ENCODE measurements around the gene COX11.
A peak's percentile ranks its signal among the peaks of the same experiment; 100 is the strongest.

Gene COX11

GRCh38 chr17:54968262-54968987 is at the start of gene COX11, which contains the start of gene STXBP4:
Gene COX11 (minus strand): TSS chr17:54968654. CDS start chr17:54968646, 8 bp downstream.
Gene STXBP4 (plus strand): TSS chr17:54968765. CDS start chr17:54986220, 17,455 bp downstream.
- DNase-seq = peak; percentile 96

DNA sequence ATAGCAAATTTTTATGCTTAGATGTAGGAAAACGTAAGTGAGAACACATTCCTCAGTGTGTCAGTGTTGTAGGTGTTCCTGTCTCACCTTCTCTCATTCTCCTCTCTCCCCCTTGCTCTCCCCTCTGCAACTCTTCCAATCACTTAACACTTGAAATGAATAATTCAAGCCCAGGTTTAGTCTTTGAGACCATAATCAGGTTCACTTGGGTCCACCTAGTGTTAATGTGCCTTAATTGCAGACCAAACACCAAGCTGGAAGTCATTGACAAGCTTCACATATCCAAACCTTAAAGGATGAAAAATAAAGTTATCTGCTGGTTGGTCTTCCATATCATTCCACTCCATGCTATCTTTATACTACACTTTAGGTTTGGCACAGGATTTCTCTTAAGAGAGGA is 37.1 kb upstream of the COX11 start:
- no peak for DNase-seq

- DNase-seq = no peak
These were observed 36.0 kb upstream of the COX11 start for GRCh38 chr17:55004484-55004883.

- no peak for DNase-seq
These were observed 34.0 kb upstream of the COX11 start for GRCh38 chr17:55002458-55002857.

- DNase-seq = no peak
These were observed 28.0 kb upstream of the COX11 start for GRCh38 chr17:54996441-54996840.

DNA sequence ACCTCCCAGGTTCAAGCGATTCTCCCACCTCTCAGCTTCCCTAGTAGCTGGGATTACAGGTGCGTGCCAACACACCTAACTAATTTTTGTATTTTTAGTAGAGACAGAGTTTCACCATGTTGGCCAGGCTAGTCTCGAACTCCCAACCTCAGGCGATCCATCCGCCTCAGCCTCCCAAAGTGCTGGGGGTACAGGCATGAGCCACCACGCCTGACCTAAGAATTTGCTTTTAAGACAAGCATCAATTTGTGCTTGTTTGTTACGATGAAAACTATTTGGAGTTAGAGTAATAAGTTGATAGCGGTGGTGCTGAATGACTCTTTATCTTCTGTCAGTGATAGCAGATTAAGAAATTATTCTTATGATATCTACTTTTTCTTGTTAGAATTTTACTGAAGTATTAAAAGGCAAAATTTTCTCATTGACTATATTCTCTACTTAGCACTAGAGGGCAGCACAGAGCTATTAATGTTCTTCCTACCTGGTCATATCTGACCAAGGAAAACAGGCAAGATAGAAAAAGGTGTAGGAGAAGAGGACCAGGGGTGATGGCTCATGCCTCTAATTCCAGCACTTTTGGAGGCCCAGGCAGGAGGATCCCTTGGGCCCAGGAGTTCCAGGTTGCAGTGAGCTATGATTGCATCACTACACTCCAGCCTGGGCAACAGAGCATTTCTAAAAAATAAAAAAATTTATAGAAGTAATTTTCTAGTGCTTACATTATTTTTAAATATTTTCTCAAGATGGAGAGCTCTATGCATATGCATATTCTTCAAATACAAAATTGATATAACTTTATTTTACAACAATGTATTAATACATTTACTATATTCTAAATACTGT is 24.6 kb upstream of the COX11 start:
- DNase-seq = no peak

GRCh38 chr17:54991567-54991966 is 23.1 kb upstream of the COX11 start:
- no peak for DNase-seq

- DNase-seq = no peak
These were observed 21.7 kb upstream of the COX11 start for GRCh38 chr17:54990118-54990517.

DNA sequence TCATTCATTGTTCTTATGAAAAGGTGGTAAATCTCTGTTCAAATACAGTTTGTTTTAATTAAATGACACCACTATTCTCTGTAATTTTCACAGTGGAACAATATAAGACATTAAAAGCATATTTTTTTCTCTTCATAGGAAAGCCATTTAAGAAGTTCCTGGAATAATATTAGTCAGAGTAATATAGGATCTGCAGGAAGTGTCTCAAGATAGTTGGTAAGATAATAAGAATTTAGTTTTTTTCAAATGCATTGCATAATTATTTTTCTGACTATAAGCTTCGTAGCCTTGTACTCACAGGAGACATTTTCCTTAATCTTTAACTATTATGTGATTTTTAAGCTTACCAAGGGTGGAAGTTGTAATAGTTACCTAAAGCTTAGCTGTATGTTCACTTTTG is 17.0 kb upstream of the COX11 start:
- no peak for DNase-seq

DNA sequence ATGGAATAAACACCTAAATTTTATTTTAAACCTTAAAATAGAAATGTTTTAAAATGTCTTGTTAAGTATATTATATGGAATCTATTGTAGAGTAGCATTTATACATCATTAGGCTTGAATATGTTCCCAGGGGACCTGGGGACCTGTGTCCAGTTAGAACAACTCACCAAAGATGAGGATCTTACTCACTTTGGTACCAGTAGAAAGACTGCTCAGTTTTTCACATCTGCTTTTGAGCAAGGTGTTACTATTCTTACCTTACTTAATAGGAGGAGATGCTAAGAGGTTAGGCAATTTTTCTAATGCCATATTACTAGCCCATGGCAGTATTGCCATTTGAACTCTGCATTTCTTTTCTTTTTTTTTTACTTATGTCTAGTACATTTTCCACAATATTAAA is 14.8 kb upstream of the COX11 start:
- no peak for DNase-seq

GRCh38 chr17:54982399-54982798 is 13.9 kb upstream of the COX11 start:
- DNase-seq = no peak

DNA sequence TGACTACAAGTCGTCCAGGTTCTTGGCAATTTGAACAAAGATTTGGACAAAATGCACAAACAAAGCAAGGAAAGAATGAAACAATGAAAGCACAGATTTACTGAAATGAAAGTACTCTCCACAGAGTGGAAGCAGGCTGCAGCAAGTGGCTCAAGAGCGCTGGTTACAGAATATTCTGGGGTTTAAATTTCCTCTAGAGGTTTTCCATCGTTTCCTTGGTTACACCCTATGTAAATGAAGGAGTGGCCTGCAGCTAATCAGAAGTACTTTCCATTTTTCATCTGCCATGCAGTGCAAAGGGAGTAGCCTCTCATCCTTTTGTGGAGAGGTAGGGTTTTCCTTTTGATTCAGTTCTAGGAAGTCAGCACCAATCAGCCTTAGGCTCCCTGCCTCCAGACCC is 11.9 kb upstream of the COX11 start:
- DNase-seq = no peak

DNA sequence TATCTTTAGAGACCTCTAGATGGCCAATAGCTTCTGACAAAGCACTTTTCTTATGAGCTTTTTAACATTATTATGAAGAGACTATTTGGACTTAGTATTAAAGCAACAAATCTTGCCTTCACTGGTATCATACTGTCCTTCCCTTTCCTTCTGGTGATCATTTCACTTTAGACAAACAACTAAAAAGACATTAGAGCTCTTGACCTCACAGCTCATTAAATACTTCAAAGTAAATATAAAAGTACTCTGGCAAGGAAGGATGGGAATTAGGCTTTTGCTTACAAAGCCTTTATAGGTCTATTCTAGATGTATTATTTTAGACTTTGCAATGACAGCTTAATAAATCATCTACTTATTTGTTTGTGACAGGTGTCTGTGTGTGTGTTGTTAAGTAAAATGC is 11.2 kb upstream of the COX11 start:
- DNase-seq = no peak

DNA sequence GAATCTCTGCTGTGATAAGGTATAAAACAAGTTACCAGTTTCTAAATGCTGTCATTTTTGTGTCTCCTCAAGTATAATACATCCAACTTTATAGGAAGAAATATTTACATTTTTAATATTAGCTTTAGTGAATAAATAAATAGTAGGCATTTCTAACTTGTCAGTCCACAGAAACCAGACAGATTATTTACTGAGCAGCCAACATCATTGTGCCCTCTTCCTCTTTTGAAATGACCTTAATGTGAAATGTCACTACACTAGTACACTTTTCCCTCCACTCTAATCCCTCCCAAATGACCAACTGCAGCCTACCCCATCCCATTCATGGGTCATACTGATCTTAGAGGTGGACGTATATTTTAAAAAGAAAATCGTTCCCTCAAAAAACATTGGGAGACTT is 9.3 kb upstream of the COX11 start:
- DNase-seq = no peak

DNA sequence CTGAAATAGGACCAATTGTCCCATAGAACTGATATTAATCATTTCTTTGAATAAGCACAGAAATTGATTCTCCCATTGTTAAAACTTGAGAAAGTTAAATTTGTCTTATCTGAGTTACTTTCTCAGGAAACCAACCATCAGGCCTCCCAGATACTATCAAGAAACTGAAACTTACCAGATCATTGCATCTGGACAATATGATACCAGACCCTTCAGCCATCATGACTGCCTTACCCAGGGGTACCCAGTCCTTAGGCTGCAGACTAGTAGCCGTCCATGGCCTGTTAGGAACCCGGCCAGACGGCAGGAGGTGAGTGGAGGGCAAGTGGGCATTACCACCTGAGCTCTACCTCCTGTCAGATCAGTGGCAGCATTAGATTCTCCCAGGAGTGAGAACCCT is 7.9 kb upstream of the COX11 start:
- no peak for DNase-seq

GRCh38 chr17:54974759-54975158 is 6.3 kb upstream of the COX11 start:
- DNase-seq = no peak

DNA sequence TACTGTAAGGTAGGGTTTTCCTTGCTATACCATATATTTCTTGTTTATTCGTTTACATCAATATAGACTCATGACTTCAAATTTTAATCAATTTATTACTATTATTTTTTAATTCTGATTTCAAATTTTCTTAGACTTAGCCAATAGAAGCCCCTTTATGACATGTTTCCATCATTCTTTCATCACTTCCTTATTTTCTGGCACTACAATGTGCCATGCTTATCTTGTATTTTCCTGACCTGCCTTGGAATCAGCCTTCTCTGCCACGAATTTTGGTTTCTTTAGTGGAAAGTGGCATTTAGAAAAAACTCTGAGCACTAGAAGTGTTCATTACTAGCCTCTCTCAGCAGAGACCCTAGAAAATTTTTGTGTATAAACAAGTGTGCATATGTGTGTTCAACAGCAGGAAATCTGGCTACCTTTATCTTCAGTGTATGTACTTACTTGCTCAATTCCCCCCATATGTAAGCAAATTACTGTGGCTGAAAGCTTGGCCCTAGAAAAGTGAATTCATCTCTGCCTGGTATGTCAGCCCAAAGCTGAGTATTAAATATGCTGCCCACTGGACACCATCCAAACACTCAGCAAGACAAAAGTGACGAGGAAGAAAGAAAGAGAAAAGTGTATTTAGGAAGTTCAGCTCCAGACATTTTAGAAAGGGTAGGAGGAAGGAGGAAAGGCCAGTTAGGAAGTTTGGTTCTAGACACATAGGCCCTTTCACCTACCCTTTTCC is 4.1 kb upstream of the COX11 start:
- no peak for DNase-seq

- DNase-seq = no peak
These were observed 3.4 kb upstream of the COX11 start for GRCh38 chr17:54971901-54972300.

DNA sequence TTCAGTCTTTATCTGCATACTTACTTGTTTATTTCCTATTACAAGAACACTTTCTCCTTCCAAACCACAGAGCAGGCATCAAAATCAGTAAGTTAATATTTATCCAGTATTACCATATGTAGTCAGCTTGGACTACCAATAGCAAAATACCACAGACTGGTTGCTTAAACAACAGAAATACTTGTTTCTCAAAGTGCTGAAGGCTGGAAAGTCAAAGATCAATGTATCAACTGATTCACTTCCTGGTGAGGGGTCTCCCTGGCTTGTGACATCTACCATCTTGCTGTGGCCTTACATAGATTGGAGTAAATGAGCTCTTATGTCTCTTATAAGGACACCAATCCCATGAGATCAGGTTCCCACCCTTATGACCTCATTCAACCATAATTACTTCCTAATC is 2.7 kb upstream of the COX11 start:
- DNase-seq = no peak

DNA sequence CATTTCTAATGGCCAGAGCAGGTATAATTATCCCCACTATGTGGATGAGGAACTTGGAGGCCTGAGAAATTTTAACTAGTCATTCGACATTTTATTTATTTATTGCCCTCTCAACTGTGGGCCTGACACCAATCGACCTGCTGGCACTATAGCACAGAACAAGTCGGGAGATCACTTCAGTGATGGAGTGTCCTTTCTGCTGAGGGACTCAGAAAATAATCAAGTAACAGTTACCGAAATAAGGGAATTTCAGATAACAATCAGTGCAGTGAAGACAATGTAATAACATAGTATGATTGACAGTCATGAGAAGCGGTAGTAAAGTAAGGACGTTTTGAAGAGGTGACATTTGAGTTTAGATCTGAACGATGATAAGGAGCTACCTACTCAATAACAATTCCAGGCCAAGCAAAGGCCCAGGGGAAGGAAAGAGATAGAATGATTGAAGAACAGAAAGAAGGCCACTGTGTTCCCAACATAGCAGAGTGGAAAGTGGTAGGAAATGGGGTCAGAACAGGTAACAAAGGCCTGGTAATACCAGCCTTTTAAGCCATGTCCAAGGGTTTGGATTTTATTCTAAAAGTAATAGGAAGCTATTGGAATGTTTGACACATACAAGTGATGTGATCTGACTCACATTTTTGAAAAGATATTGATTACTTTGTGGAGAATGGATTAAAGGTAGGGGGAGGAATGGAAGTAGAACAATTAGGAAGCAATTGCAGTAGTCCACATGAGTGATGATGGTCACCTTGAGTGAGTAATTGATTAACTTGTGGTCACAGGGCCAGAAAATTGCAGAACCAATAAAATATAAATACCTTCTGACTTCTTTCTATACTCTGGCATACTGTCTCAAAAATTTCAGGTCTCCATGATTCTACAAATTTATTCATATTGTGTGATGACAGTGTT is 1.5 kb upstream of the COX11 start:
- no peak for DNase-seq

DNA sequence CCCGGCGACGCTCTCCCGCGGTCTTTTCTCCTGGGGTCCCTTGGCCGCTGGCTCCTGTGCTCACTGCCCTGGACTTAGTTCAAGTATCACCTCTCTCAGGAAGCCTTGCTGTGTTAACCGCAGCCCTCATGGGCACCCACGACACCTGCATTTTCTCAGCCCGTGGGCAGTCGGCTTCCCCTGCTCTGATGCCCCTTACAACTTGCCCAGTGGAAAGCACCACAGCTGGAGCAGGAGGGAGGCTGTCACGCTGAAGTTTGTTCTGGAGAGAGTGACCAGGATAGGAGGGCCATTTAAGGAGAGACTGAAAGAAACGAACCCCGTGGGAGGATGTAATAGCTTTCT is 506 bp upstream of the COX11 start:
- DNase-seq = no peak

DNA sequence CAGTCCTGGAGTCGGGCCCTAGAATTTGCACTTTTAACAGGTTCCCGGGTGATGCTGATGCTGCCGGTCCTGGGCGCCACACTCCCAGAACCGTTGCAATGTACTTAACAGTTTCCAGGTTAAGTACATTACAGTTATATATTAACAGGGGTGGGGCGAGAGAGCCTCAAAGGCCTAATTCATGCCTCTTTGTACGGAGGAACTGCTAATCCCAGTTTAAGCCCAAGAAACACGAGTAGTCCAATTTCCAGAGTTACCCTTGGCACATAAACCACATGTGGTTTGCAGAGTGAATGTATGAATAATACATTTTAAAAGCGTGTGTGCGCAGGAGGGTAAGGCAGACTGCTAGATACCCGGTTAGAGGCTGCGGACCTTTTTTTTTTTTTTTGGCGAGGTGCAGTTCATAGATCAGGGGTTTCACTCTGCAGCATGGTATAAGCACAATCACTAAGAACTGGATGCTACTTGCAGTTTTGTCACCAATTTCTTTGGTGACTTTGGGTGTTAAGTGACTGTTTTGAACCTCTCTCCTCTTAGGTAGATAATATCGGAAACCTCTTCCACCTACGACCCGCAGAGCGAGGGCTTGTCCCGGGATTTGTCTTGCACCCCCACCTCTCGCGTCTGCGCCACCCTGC is 713 bp downstream of the COX11 start:
- no peak for DNase-seq

Data from activated CD8-positive, alpha-beta memory T cell treated with anti-CD3 and anti-CD28 coated beads, Interleukin-2, amount 50 U/mL, for 48 hours (primary cell).